OCI-LY1 (cell line): ENCODE data around the gene SSRP1.
"Not testable (repeated sequence)": the region's sequence is repeated elsewhere in the genome, so short reads cannot be mapped to it uniquely, and the experiment has no call there.

Experiments used
- CTCF ChIP-seq: fragments of 200-600 bp; sonication (generic), shearing (Covaris generic); IDR thresholded peaks from 2 replicates; pipeline ENCODE4 v1.5.1; 2017; ENCODE audit warnings: mild to moderate bottlenecking, antibody characterized with exemption, low read length, moderate library complexity, mixed read lengths
- EZH2 ChIP-seq: fragments of 200-600 bp; sonication (generic), shearing (Covaris generic); IDR thresholded peaks from 2 replicates; pipeline ENCODE4 v1.8.0; 2017; ENCODE audit warnings: borderline replicate concordance, mixed run types, mild to moderate bottlenecking, antibody characterized with exemption, low read length, moderate library complexity, mixed read lengths

DNA sequence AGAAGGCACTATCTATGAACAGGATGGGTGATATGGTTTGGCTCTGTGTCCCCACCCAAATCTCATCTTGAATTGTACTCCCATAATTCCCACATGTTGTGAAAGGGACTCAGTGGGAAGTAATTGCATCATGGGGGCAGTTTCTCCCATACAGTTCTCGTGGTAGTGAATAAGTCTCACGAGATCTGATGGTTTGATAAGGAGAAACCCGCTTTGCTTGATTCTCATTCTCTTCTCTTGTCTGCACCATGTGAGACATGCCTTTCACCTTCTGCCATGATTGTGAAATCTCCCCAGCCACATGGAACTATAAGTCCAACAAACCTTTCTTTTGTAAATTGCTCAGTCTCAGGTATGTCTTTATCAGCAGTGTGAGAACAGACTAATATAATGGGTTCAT is 39.5 kb downstream of the SSRP1 start:
- TF ChIP-seq EZH2, CTCF: not testable (repeated sequence)
